HCT116 (cell line): Measurements from ENCODE around the gene GRAMD4.

Experiments
- EZH2 ChIP-seq: fragments of 200-600 bp; sonication (generic); IDR thresholded peaks from 2 replicates; pipeline ENCODE4 v1.6.1; 2017; ENCODE audit warnings: antibody characterized with exemption, mixed run types
- EZH2phosphoT487 ChIP-seq: fragments of 200-600 bp; IDR thresholded peaks from 2 replicates; pipeline ENCODE4 v1.6.1; 2018; ENCODE audit warnings: antibody characterized with exemption, borderline replicate concordance
- POLR2A ChIP-seq: IDR thresholded peaks from 2 replicates; pipeline ENCODE4 v1.7.0; 2011; ENCODE audit warnings: borderline replicate concordance; ENCODE audit not compliant: insufficient read depth, insufficient read length; ENCODE audit errors: extremely low read depth
- POLR2AphosphoS5 ChIP-seq: IDR thresholded peaks from 2 replicates; pipeline ENCODE4 v1.6.1; 2011; ENCODE audit warnings: mild to moderate bottlenecking, low read depth, low read length, moderate library complexity
- SIN3A ChIP-seq: IDR thresholded peaks from 2 replicates; pipeline ENCODE4 v1.6.1; 2012; ENCODE audit warnings: low read depth
- SP1 ChIP-seq: IDR thresholded peaks from 2 replicates; pipeline ENCODE4 v1.6.1; 2012; ENCODE audit warnings: low read depth
- SRF ChIP-seq: IDR thresholded peaks from 2 replicates; pipeline ENCODE4 v1.6.1; 2012; ENCODE audit warnings: low read depth
- ZBTB33 ChIP-seq: IDR thresholded peaks from 2 replicates; pipeline ENCODE4 v1.6.1; 2011; ENCODE audit warnings: mild to moderate bottlenecking, low read length, moderate library complexity; ENCODE audit not compliant: insufficient replicate concordance; ENCODE audit errors: extremely low read depth
- ZFX ChIP-seq: fragments of 450-650 bp; IDR thresholded peaks from 2 replicates; pipeline ENCODE4 v1.6.1; 2017
- TF ChIP-seq, protein P1 (sequence below), 3 experiments: fragments of 200-600 bp in 1 of 3; sonication (generic) in 1 of 3; IDR thresholded peaks in 2 of 3; conservative IDR thresholded peaks in 1 of 3; 2 replicates each; pipeline ENCODE4 v1.5.1; 2012 to 2017; ENCODE audit warnings: low read depth in 2 of 3, low read length in 2 of 3, antibody characterized with exemption in 1 of 3, borderline replicate concordance in 1 of 3, control low read depth in 1 of 3, mild to moderate bottlenecking in 1 of 3, mixed read lengths in 1 of 3, mixed run types in 1 of 3, moderate library complexity in 1 of 3; ENCODE audit not compliant: insufficient read depth in 1 of 3
- TF ChIP-seq, protein P2 (sequence below): IDR thresholded peaks from 2 replicates; pipeline ENCODE4 v1.6.1; 2012; ENCODE audit warnings: low read depth
- TF ChIP-seq, protein P3 (sequence below): IDR thresholded peaks from 2 replicates; pipeline ENCODE4 v1.6.1; 2012

DNA sequence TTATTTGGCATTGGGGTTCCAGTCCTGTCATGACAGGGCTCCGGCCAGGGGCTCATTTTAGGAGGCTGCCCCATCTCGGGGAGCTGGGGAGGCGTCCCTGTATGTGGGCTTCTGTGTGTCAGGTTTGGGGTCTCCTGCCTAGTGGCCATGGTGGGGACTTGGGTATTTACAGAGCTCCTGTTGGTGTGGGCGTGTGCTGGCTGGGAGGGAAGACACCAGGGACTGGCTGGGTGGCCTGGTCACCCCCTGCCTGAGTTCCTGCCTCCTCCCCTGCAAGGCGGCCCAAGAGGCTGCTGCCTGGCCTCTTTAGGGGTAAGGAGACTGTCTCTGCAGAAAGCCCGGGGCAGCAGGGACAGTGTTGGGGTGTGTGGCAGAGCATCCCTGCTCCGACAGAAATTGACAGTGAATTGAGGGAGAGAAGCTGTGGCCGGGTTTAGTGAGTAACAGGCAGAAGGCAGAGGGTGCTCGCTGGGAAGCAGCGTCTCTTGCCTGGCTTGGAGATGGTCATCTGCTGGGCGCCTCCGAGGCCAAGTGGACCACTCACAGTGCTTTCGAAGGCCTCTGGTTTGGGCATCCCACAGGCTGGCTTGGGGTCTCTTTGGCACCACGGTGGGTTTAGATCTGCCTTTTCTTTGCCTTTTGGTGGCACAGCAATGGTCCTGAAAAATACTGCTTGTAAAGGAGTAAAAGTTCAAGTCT, 40.3 kb upstream of the GRAMD4 start:
- TF ChIP-seq, protein P1, sequence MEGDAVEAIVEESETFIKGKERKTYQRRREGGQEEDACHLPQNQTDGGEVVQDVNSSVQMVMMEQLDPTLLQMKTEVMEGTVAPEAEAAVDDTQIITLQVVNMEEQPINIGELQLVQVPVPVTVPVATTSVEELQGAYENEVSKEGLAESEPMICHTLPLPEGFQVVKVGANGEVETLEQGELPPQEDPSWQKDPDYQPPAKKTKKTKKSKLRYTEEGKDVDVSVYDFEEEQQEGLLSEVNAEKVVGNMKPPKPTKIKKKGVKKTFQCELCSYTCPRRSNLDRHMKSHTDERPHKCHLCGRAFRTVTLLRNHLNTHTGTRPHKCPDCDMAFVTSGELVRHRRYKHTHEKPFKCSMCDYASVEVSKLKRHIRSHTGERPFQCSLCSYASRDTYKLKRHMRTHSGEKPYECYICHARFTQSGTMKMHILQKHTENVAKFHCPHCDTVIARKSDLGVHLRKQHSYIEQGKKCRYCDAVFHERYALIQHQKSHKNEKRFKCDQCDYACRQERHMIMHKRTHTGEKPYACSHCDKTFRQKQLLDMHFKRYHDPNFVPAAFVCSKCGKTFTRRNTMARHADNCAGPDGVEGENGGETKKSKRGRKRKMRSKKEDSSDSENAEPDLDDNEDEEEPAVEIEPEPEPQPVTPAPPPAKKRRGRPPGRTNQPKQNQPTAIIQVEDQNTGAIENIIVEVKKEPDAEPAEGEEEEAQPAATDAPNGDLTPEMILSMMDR (IDR thresholded peaks at IDR 0.05 in 2 of 3, conservative IDR thresholded peaks at IDR 0.05 in 1 of 3; ENCODE audit: borderline replicate concordance in 1 of 3, insufficient read depth in 1 of 3, low read depth in 2 of 3, low read length in 2 of 3): no peak
- TF ChIP-seq SRF (no peak), POLR2AphosphoS5 (no peak), EZH2 (no peak), ZBTB33 (no peak), POLR2A (no peak), SP1 (no peak), ZFX (no peak), SIN3A (no peak), EZH2phosphoT487 (no peak)
- TF ChIP-seq, protein P2, sequence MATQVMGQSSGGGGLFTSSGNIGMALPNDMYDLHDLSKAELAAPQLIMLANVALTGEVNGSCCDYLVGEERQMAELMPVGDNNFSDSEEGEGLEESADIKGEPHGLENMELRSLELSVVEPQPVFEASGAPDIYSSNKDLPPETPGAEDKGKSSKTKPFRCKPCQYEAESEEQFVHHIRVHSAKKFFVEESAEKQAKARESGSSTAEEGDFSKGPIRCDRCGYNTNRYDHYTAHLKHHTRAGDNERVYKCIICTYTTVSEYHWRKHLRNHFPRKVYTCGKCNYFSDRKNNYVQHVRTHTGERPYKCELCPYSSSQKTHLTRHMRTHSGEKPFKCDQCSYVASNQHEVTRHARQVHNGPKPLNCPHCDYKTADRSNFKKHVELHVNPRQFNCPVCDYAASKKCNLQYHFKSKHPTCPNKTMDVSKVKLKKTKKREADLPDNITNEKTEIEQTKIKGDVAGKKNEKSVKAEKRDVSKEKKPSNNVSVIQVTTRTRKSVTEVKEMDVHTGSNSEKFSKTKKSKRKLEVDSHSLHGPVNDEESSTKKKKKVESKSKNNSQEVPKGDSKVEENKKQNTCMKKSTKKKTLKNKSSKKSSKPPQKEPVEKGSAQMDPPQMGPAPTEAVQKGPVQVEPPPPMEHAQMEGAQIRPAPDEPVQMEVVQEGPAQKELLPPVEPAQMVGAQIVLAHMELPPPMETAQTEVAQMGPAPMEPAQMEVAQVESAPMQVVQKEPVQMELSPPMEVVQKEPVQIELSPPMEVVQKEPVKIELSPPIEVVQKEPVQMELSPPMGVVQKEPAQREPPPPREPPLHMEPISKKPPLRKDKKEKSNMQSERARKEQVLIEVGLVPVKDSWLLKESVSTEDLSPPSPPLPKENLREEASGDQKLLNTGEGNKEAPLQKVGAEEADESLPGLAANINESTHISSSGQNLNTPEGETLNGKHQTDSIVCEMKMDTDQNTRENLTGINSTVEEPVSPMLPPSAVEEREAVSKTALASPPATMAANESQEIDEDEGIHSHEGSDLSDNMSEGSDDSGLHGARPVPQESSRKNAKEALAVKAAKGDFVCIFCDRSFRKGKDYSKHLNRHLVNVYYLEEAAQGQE: no peak
- TF ChIP-seq, protein P3, sequence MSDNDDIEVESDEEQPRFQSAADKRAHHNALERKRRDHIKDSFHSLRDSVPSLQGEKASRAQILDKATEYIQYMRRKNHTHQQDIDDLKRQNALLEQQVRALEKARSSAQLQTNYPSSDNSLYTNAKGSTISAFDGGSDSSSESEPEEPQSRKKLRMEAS: no peak
